Kidney (tissue), 14 donors: ENCODE data around the gene LENEP. TPM values are rescaled to one million over a fixed set of nuclear protein-coding genes. Genes with fewer than 3 reads are reported as not detected.

ENCODE experiments used
- DNase-seq, 5 donors: peaks; one replicate each; pipeline ENCODE4 v3.0.0-alpha.2; 2013 to 2020
- FAIRE-seq: peaks from 2 replicates; lab custom pipeline; 2012; peaks lifted over from hg19 to GRCh38; lab: Jason Lieb, UNC
- H3K27ac ChIP-seq, 2 donors: one replicate each; pipeline ENCODE4 v1.7.0; 2013; ENCODE audit warnings: low read depth in 2 of 2, low read length in 2 of 2, inconsistent platforms in 1 of 2
- H3K27me3 ChIP-seq: one replicate; pipeline ENCODE4 v1.7.1; 2013; ENCODE audit warnings: low read length, inconsistent platforms; ENCODE audit not compliant: control insufficient read depth, insufficient read depth
- H3K36me3 ChIP-seq, 3 donors: one replicate each; pipeline versions ENCODE4 v1.7.0 to v1.7.1; 2013; ENCODE audit warnings: low read length in 3 of 3, control low read depth in 1 of 3, inconsistent platforms in 1 of 3; ENCODE audit not compliant: insufficient read depth in 3 of 3, control insufficient read depth in 2 of 3
- H3K4me1 ChIP-seq, 3 donors: one replicate each; pipeline versions ENCODE4 v1.7.0 to v1.7.1; 2013; ENCODE audit warnings: low read length in 3 of 3, inconsistent platforms in 1 of 3, low read depth in 1 of 3; ENCODE audit not compliant: control insufficient read depth in 2 of 3, insufficient read depth in 2 of 3
- H3K4me3 ChIP-seq, 3 donors: one replicate each; pipeline versions ENCODE4 v1.7.0 to v1.8.1; 2013; ENCODE audit warnings: low read length in 3 of 3, control low read depth in 1 of 3, inconsistent platforms in 1 of 3
- H3K9ac ChIP-seq, 3 donors: one replicate each; pipeline versions ENCODE4 v1.7.0 to v1.7.1; 2013; ENCODE audit warnings: low read length in 3 of 3, control low read depth in 1 of 3, inconsistent platforms in 1 of 3
- H3K9me3 ChIP-seq, 3 donors: one replicate each; pipeline versions ENCODE4 v1.7.0 to v1.7.1; 2013; ENCODE audit warnings: low read length in 3 of 3, control low read depth in 1 of 3, inconsistent platforms in 1 of 3; ENCODE audit not compliant: control insufficient read depth in 2 of 3, insufficient read depth in 1 of 3
- CTCF ChIP-seq: IDR thresholded peaks from 3 replicates; pipeline ENCODE4 v1.5.1; 2012; ENCODE audit warnings: mild to moderate bottlenecking, moderate library complexity, borderline replicate concordance; ENCODE audit not compliant: insufficient read depth; ENCODE audit errors: extremely low read depth
- intact Hi-C: fragments of 100-400 bp; cut with DNase I; formaldehyde crosslinking; loops from one replicate; pipeline ENCODE4 v1.11.1; 2022
- polyA plus RNA-seq: library from polyadenylated mRNA; stranded (reverse); fragments of 350-450 nt; fragmentation: Illumina TruSeq; extraction: RNeasy Lipid Tissue Mini Kit (QIAGEN cat#74804); gene quantifications from one replicate; pipeline ENCODE4 v1.2.3, GENCODE V29; 2014; ENCODE audit warnings: low read depth, low replicate concordance; ENCODE audit not compliant: insufficient read depth
- total RNA-seq: library from RNA; stranded (reverse); fragmentation: NEBNext Ultra II Directional; extraction: Animal tissue kit (Norgen Biotek cat#: 25700); gene quantifications from one replicate; pipeline ENCODE4 v1.2.1, GENCODE V29; 2021
- donor health status: control.
- donor health status: control.
- donor health status: control.
- donor health status: control.
- donor health status: control.
- donor health status: DM: yes; HTN: yes; CAD: no.
- donor health status: Normal renal cell carcinoma (clear cell type).

LENEP gene
- total and polyA plus RNA-seq, 2 donors from 2014 or later: not detected

- intact Hi-C loops: no loop called here
- no peak for TF ChIP-seq CTCF
- Histone ChIP-seq H3K27ac (peak overlapping the region; percentile 33 to 43), H3K9me3 (no peaks in the 10 kb centered on the region), H3K36me3 (no peaks in the 10 kb centered on the region), H3K9ac (peak overlapping the region in 1 of 3 donors; percentile 40), H3K27me3 (no peaks in the 10 kb centered on the region), H3K4me1 (peaks cover 2 to 42% (median 31%) of the 10 kb centered on the region in 3 donors), H3K4me3 (peak overlapping the region in 1 of 3 donors; percentile 13)
- peak in 2 of 5 donors; percentile 32 to 69 for DNase-seq
- FAIRE-seq: no peak
Measured at GRCh38 chr1:155006601-155007101, 13.3 kb downstream of the LENEP start.

- FAIRE-seq (no peak), DNase-seq (peak in 1 of 5 donors; percentile 76)
- no peaks in the 10 kb centered on the region for H3K36me3 ChIP-seq
- H3K4me3 ChIP-seq: no peak overlapping the region
- peaks cover 2 to 49% (median 32%) of the 10 kb centered on the region in 3 donors for H3K4me1 ChIP-seq
- intact Hi-C loops: no loop called here
- TF ChIP-seq CTCF: no peak
- H3K27ac ChIP-seq: peak overlapping the region; percentile 41 to 57
- no peaks in the 10 kb centered on the region for H3K9me3 ChIP-seq
- H3K9ac ChIP-seq: peak overlapping the region in 1 of 3 donors; percentile 61
- no peaks in the 10 kb centered on the region for H3K27me3 ChIP-seq
Measured at GRCh38 chr1:155007251-155007828, 14.0 kb downstream of the LENEP start.

GRCh38 chr1:155008015-155008941 is 14.9 kb downstream of the LENEP start:
- Histone ChIP-seq H3K36me3 (no peaks in the 10 kb centered on the region), H3K4me1 (peaks cover 2 to 57% (median 36%) of the 10 kb centered on the region in 3 donors), H3K27me3 (no peaks in the 10 kb centered on the region), H3K9me3 (no peaks in the 10 kb centered on the region), H3K4me3 (no peak overlapping the region), H3K27ac (peak overlapping the region; percentile 41), H3K9ac (peak overlapping the region in 1 of 3 donors; percentile 55)
- TF ChIP-seq CTCF: no peak
- intact Hi-C loops: no loop called here
- DNase-seq (peak; percentile 25 to 78 (median 52)), FAIRE-seq (no peak)
